Stimulated activated CD4-positive, alpha-beta T cell treated with anti-CD3 and anti-CD28 coated beads, Interleukin-1b, Interleukin-23, amount 100 ng/mL, for 4 hours (primary cell): ENCODE data around the gene TNNT2.

Experiments
- DNase-seq, 2 donors: peaks; one replicate each; pipeline ENCODE4 v3.0.0-alpha.2; 2020; ENCODE audit warnings: low read depth in 2 of 2

Gene TNNT2

GRCh38 chr1:201356701-201357100 is 20.8 kb downstream of the TNNT2 start:
- no peak for DNase-seq

GRCh38 chr1:201356236-201356635 is 21.2 kb downstream of the TNNT2 start:
- DNase-seq: no peak

GRCh38 chr1:201355471-201355870 is 22.0 kb downstream of the TNNT2 start:
- no peak for DNase-seq

- no peak for DNase-seq
Observed at GRCh38 chr1:201354901-201355295, 22.6 kb downstream of the TNNT2 start.

- no peak for DNase-seq
Observed at GRCh38 chr1:201354151-201354900, 23.2 kb downstream of the TNNT2 start.

- no peak for DNase-seq
Observed at GRCh38 chr1:201353186-201353940, 24.1 kb downstream of the TNNT2 start.

GRCh38 chr1:201351617-201352016 is 25.9 kb downstream of the TNNT2 start:
- no peak for DNase-seq

- no peak for DNase-seq
Observed at GRCh38 chr1:201350884-201351283, 26.6 kb downstream of the TNNT2 start.

GRCh38 chr1:201350361-201350725 is 27.1 kb downstream of the TNNT2 start:
- DNase-seq: no peak

GRCh38 chr1:201349092-201349491 is 28.4 kb downstream of the TNNT2 start:
- DNase-seq: no peak

- peak in 1 of 2 donors; percentile 9 for DNase-seq
Observed at GRCh38 chr1:201348211-201348566, 29.3 kb downstream of the TNNT2 start.

GRCh38 chr1:201347498-201348210 is 29.8 kb downstream of the TNNT2 start:
- no peak for DNase-seq

- DNase-seq: no peak
Observed at GRCh38 chr1:201346987-201347386, 30.5 kb downstream of the TNNT2 start.

GRCh38 chr1:201346337-201346939 is 31.0 kb downstream of the TNNT2 start:
- no peak for DNase-seq

- DNase-seq: no peak
Observed at GRCh38 chr1:201345081-201345355, 32.5 kb downstream of the TNNT2 start.

- DNase-seq: no peak
Observed at GRCh38 chr1:201344206-201345080, 33.0 kb downstream of the TNNT2 start.

GRCh38 chr1:201341377-201341776 is 36.1 kb downstream of the TNNT2 start:
- no peak for DNase-seq

GRCh38 chr1:201336711-201337450 is 40.6 kb downstream of the TNNT2 start:
- no peak for DNase-seq

- DNase-seq: no peak
Observed at GRCh38 chr1:201335901-201336300, 41.6 kb downstream of the TNNT2 start.

- DNase-seq: no peak
Observed at GRCh38 chr1:201335174-201335870, 42.2 kb downstream of the TNNT2 start.
